HepG2 (cell line): ENCODE data around the gene CD40. TPM values are rescaled to one million over a fixed set of nuclear protein-coding genes. Genes with fewer than 3 reads are reported as not detected.

Experiments
- GPN1 ChIP-seq: sonication (generic); formaldehyde crosslinking; IDR thresholded peaks from 2 replicates; pipeline ENCODE4 v1.5.1; 2020; ENCODE audit warnings: missing genetic modification reagents, borderline replicate concordance
- MAFF ChIP-seq: IDR thresholded peaks from 2 replicates; pipeline ENCODE4 v1.6.1; 2011; ENCODE audit warnings: low read depth, low read length, improper control_type of control experiment
- MIER3 ChIP-seq: IDR thresholded peaks from 2 replicates; pipeline ENCODE4 v1.6.1; 2016; ENCODE audit warnings: missing compliant biosample characterization, borderline replicate concordance
- MTA1 ChIP-seq: sonication (generic); formaldehyde crosslinking; IDR thresholded peaks from 2 replicates; pipeline ENCODE4 v1.4.0; 2020; ENCODE audit warnings: missing genetic modification reagents, mild to moderate bottlenecking, borderline replicate concordance
- NFATC3 ChIP-seq: sonication (generic); formaldehyde crosslinking; IDR thresholded peaks from 2 replicates; pipeline ENCODE4 v1.5.1; 2020; ENCODE audit warnings: mild to moderate bottlenecking, missing genetic modification reagents
- REXO4 ChIP-seq: sonication (generic); formaldehyde crosslinking; IDR thresholded peaks from 2 replicates; pipeline ENCODE4 v1.8.0; 2022; ENCODE audit warnings: missing genetic modification reagents, mild to moderate bottlenecking, borderline replicate concordance
- SRSF1 ChIP-seq: fragments of 200-400 bp; formaldehyde crosslinking; optimal IDR thresholded peaks from 2 replicates; pipeline ENCODE3; 2017; ENCODE audit warnings: mild to moderate bottlenecking, low read depth, low read length, moderate library complexity
- SYNCRIP ChIP-seq: fragments of 200-400 bp; formaldehyde crosslinking; IDR thresholded peaks from 2 replicates; pipeline ENCODE4 v1.6.1; 2018; ENCODE audit warnings: mild to moderate bottlenecking, low read depth, low read length; ENCODE audit not compliant: insufficient read depth
- THYN1 ChIP-seq: sonication (generic); formaldehyde crosslinking; IDR thresholded peaks from 2 replicates; pipeline ENCODE4 v1.8.1; 2023; ENCODE audit warnings: low read depth, mild to moderate bottlenecking, moderate library complexity, missing genetic modification reagents, borderline replicate concordance
- ZNF430 ChIP-seq: sonication (generic); formaldehyde crosslinking; IDR thresholded peaks from 2 replicates; pipeline ENCODE4 v1.9.0; 2021; ENCODE audit warnings: mild to moderate bottlenecking, missing genetic modification reagents
- ZSCAN9 ChIP-seq: IDR thresholded peaks from 2 replicates; pipeline ENCODE4 v1.6.1; 2016; ENCODE audit warnings: borderline replicate concordance
- polyA plus RNA-seq, 8 experiments: library from polyadenylated mRNA; depleted of rRNA in 3 of 8; stranded (reverse) in 7 of 8; unstranded in 1 of 8; fragments of >200 nt; fragmentation: Illumina TruSeq in 4 of 8; extraction: Trizol in 4 of 8; gene quantifications; 2 replicates each; pipeline versions ENCODE4 v1.2.1 to v1.2.3, GENCODE V29; 2011 to 2016; ENCODE audit warnings: low read depth in 4 of 8, missing spikeins in 1 of 8, mixed read lengths in 1 of 8; ENCODE audit not compliant: insufficient read depth in 1 of 8
- total RNA-seq, 5 experiments: library from RNA; depleted of rRNA; stranded (reverse); fragments of >200 nt; fragmentation: Illumina TruSeq; extraction: Trizol; gene quantifications; 2 replicates each; pipeline ENCODE4 v1.2.3, GENCODE V29; 2016; ENCODE audit warnings: low read depth in 1 of 5
- TF ChIP-seq, protein P1 (sequence below): sonication (generic); formaldehyde crosslinking; IDR thresholded peaks from 2 replicates; pipeline ENCODE4 v1.5.1; 2020; ENCODE audit warnings: mild to moderate bottlenecking, moderate library complexity, missing genetic modification reagents
- TF ChIP-seq, protein P2 (sequence below): IDR thresholded peaks from 2 replicates; pipeline ENCODE4 v1.4.0; 2020; ENCODE audit warnings: mild to moderate bottlenecking, missing genetic modification reagents
- TF ChIP-seq, protein P3 (sequence below): sonication (generic); formaldehyde crosslinking; IDR thresholded peaks from 2 replicates; pipeline ENCODE4 v1.4.0; 2020; ENCODE audit warnings: missing genetic modification reagents
- TF ChIP-seq, protein P4 (sequence below): sonication (generic); formaldehyde crosslinking; IDR thresholded peaks from 2 replicates; pipeline ENCODE4 v1.4.0; 2020; ENCODE audit warnings: missing genetic modification reagents, borderline replicate concordance
- TF ChIP-seq, protein P5 (sequence below): sonication (generic); formaldehyde crosslinking; conservative IDR thresholded peaks from 2 replicates; pipeline ENCODE4 v1.4.0; 2020; ENCODE audit warnings: missing genetic modification reagents

Gene CD40
- total and polyA plus RNA-seq, 2 of the 13 experiments (the other 11 are each of a cell fraction or from before 2014, with no cell fraction given): 4.6 to 13.4 TPM

DNA sequence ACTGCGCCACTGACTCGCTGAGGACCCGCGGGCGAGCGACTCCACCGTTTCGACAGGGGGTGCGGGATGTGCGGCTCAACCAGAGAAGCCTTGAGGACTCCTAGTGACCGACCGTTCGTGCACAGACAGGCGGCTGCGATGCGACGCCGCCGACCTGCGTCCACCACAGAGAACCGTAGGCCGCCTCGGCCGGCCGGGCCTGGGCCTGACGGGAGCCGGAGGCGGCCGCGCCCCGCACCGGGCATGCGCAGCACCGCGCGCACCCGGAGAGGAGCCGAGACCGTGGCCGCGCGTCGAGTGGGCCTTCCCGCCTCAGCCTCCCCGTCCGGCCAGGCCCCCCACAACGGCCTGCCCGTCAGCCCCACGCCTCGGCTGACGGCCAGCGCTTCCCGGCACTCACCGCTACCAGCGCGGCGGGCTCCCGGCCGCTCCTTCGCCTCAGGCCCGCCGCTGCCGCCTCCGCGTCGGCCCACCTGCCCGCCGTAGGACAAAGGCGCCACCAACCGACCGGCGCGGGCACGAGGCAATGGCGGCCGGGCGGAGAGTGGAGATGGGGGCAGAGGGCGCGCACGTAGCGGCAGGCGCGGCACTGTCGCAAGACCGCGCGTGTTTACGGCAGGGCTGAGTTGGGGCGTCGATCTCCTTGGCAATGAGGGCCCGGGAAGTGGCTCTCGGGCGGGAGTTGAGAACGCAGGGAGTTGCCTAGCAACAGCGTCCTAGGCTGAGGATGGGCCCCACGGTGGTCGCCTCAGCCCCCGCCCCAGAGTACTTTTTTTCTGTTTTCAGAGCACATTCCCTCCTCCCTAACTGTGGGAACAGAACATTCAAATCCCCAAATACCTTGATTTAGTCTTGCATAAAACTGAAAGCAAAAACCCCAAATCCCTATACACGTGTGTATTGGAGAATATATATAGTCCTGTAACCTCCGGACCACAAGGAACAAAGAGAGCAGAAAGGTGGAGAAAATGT lies 28.4 kb upstream of the CD40 start, which contains the start of gene NCOA5 (continued):
- TF ChIP-seq ZNF430 (CRISPR knock-in tag) (peak; percentile 53), SRSF1 (peak; percentile 85), MAFF (no peak), THYN1 (CRISPR knock-in tag) (no peak; the same call in 1 of the 2 replicates), ZSCAN9 (peak; percentile 88), NFATC3 (CRISPR knock-in tag) (no peak), MTA1 (CRISPR knock-in tag) (peak; percentile 79), GPN1 (no peak; the same call in 1 of the 2 replicates), REXO4 (CRISPR knock-in tag) (peak; percentile 68), SYNCRIP (no peak), MIER3 (CRISPR knock-in tag) (peak; percentile 78; the same call in 1 of the 2 replicates)
- TF ChIP-seq, protein P1, sequence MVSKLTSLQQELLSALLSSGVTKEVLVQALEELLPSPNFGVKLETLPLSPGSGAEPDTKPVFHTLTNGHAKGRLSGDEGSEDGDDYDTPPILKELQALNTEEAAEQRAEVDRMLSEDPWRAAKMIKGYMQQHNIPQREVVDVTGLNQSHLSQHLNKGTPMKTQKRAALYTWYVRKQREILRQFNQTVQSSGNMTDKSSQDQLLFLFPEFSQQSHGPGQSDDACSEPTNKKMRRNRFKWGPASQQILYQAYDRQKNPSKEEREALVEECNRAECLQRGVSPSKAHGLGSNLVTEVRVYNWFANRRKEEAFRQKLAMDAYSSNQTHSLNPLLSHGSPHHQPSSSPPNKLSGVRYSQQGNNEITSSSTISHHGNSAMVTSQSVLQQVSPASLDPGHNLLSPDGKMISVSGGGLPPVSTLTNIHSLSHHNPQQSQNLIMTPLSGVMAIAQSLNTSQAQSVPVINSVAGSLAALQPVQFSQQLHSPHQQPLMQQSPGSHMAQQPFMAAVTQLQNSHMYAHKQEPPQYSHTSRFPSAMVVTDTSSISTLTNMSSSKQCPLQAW (CRISPR knock-in tag): peak; percentile 76; the same call in 1 of the 2 replicates
- TF ChIP-seq, protein P2, sequence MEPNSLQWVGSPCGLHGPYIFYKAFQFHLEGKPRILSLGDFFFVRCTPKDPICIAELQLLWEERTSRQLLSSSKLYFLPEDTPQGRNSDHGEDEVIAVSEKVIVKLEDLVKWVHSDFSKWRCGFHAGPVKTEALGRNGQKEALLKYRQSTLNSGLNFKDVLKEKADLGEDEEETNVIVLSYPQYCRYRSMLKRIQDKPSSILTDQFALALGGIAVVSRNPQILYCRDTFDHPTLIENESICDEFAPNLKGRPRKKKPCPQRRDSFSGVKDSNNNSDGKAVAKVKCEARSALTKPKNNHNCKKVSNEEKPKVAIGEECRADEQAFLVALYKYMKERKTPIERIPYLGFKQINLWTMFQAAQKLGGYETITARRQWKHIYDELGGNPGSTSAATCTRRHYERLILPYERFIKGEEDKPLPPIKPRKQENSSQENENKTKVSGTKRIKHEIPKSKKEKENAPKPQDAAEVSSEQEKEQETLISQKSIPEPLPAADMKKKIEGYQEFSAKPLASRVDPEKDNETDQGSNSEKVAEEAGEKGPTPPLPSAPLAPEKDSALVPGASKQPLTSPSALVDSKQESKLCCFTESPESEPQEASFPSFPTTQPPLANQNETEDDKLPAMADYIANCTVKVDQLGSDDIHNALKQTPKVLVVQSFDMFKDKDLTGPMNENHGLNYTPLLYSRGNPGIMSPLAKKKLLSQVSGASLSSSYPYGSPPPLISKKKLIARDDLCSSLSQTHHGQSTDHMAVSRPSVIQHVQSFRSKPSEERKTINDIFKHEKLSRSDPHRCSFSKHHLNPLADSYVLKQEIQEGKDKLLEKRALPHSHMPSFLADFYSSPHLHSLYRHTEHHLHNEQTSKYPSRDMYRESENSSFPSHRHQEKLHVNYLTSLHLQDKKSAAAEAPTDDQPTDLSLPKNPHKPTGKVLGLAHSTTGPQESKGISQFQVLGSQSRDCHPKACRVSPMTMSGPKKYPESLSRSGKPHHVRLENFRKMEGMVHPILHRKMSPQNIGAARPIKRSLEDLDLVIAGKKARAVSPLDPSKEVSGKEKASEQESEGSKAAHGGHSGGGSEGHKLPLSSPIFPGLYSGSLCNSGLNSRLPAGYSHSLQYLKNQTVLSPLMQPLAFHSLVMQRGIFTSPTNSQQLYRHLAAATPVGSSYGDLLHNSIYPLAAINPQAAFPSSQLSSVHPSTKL (CRISPR knock-in tag): peak; percentile 78
- TF ChIP-seq, protein P3, sequence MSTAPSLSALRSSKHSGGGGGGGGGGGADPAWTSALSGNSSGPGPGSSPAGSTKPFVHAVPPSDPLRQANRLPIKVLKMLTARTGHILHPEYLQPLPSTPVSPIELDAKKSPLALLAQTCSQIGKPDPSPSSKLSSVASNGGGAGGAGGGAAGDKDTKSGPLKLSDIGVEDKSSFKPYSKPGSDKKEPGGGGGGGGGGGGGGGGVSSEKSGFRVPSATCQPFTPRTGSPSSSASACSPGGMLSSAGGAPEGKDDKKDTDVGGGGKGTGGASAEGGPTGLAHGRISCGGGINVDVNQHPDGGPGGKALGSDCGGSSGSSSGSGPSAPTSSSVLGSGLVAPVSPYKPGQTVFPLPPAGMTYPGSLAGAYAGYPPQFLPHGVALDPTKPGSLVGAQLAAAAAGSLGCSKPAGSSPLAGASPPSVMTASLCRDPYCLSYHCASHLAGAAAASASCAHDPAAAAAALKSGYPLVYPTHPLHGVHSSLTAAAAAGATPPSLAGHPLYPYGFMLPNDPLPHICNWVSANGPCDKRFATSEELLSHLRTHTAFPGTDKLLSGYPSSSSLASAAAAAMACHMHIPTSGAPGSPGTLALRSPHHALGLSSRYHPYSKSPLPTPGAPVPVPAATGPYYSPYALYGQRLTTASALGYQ (CRISPR knock-in tag): peak; percentile 44; the same call in 1 of the 2 replicates
- TF ChIP-seq, protein P4, sequence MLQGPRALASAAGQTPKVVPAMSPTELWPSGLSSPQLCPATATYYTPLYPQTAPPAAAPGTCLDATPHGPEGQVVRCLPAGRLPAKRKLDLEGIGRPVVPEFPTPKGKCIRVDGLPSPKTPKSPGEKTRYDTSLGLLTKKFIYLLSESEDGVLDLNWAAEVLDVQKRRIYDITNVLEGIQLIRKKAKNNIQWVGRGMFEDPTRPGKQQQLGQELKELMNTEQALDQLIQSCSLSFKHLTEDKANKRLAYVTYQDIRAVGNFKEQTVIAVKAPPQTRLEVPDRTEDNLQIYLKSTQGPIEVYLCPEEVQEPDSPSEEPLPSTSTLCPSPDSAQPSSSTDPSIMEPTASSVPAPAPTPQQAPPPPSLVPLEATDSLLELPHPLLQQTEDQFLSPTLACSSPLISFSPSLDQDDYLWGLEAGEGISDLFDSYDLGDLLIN (CRISPR knock-in tag): peak; percentile 95
- TF ChIP-seq, protein P5, sequence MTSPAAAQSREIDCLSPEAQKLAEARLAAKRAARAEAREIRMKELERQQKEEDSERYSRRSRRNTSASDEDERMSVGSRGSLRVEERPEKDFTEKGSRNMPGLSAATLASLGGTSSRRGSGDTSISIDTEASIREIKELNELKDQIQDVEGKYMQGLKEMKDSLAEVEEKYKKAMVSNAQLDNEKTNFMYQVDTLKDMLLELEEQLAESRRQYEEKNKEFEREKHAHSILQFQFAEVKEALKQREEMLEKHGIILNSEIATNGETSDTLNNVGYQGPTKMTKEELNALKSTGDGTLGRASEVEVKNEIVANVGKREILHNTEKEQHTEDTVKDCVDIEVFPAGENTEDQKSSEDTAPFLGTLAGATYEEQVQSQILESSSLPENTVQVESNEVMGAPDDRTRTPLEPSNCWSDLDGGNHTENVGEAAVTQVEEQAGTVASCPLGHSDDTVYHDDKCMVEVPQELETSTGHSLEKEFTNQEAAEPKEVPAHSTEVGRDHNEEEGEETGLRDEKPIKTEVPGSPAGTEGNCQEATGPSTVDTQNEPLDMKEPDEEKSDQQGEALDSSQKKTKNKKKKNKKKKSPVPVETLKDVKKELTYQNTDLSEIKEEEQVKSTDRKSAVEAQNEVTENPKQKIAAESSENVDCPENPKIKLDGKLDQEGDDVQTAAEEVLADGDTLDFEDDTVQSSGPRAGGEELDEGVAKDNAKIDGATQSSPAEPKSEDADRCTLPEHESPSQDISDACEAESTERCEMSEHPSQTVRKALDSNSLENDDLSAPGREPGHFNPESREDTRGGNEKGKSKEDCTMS (CRISPR knock-in tag): peak; percentile 71; the same call in 1 of the 2 replicates
